ENCODE data around the gene CDKN1C.
A peak's percentile ranks its signal among the peaks of the same experiment; 100 is the strongest.

The CDKN1C gene

DNA sequence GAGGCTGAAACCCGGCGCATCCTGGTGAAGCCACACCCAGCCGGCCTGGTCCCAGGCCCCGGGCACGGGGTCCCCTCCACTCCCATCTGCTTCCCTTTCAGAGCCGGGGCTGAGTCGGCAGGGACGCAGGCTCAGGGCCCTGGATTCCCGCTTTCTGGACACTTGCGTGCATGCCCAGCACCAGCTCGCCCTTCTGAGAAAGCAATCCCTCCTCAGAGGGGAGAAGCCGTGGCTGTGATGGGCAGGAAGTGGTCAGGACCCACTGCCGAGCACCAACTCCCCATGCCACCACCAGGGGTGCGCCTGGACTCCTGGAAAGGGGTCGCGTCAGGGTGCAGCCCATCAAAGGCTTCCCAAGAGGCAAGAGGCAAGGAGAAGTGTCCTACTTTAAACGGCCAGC is 15.1 kb downstream of the CDKN1C start:
- Histone ChIP-seq H4K8ac (ENCODE audit: low read depth, low read length) (no peak overlapping the region), H2BK12ac (ENCODE audit: low read length) (no peak overlapping the region), H3K14ac (ENCODE audit: low read length) (no peak overlapping the region), H3K4ac (ENCODE audit: low read length) (peak overlapping the region; percentile 46), H3K27me3 (ENCODE audit: control insufficient read depth in 3 of 3, insufficient read depth in 3 of 3, low read depth in 1 of 3, low read length in 3 of 3) (peaks cover 3 to 46% (median 26%) of the 10 kb centered on the region in 3 experiments), H3K4me2 (ENCODE audit: insufficient read depth, low read length, poor library complexity, severe bottlenecking) (no peak overlapping the region), H2AK5ac (ENCODE audit: low read depth, low read length) (peak overlapping the region; percentile 99), H2AFZ (ENCODE audit: low read length) (no peak overlapping the region), H3K18ac (ENCODE audit: low read length) (peak overlapping the region; percentile 99), H2BK120ac (ENCODE audit: low read depth, low read length) (no peak overlapping the region), H3K23ac (ENCODE audit: low read depth, low read length, poor library complexity) (peak overlapping the region; percentile 52), H4K91ac (ENCODE audit: low read depth, low read length, poor library complexity) (no peak overlapping the region), H2BK5ac (ENCODE audit: low read length) (peak overlapping the region; percentile 44), H3K4me3 (ENCODE audit: low read length in 2 of 2) (no peak overlapping the region), H3K79me1 (ENCODE audit: low read depth, low read length) (no peaks in the 10 kb centered on the region), H3K4me1 (ENCODE audit: control insufficient read depth in 2 of 2, insufficient read depth in 1 of 2, low read depth in 1 of 2, low read length in 2 of 2) (peaks cover 24 to 36% of the 10 kb centered on the region in 2 donors), H3K27ac (replicated peaks; ENCODE audit: low read length) (no peak overlapping the region), H3K9me3 (replicated peaks in 1 of 2; ENCODE audit: control insufficient read depth in 2 of 2, insufficient read depth in 1 of 2, low read depth in 1 of 2, low read length in 2 of 2) (peaks cover 13 to 15% of the 10 kb centered on the region in 2 donors), H3K36me3 (replicated peaks in 1 of 2; ENCODE audit: control insufficient read depth in 2 of 2, insufficient read depth in 2 of 2, low read length in 2 of 2) (peaks cover 0 to 1% of the 10 kb centered on the region in 2 donors), H3K9ac (ENCODE audit: low read depth, low read length, poor library complexity) (no peak overlapping the region), H2BK15ac (ENCODE audit: low read length) (peak overlapping the region; percentile 100)
- no peak for DNase-seq (ENCODE audit: low spot score)
- no CpG with 5 or more reads among the region's 17 CpGs for WGBS, 2 donors (ENCODE audit: extremely low coverage in 2 of 2, insufficient read length in 2 of 2, insufficient replicate concordance in 1 of 2)

DNA sequence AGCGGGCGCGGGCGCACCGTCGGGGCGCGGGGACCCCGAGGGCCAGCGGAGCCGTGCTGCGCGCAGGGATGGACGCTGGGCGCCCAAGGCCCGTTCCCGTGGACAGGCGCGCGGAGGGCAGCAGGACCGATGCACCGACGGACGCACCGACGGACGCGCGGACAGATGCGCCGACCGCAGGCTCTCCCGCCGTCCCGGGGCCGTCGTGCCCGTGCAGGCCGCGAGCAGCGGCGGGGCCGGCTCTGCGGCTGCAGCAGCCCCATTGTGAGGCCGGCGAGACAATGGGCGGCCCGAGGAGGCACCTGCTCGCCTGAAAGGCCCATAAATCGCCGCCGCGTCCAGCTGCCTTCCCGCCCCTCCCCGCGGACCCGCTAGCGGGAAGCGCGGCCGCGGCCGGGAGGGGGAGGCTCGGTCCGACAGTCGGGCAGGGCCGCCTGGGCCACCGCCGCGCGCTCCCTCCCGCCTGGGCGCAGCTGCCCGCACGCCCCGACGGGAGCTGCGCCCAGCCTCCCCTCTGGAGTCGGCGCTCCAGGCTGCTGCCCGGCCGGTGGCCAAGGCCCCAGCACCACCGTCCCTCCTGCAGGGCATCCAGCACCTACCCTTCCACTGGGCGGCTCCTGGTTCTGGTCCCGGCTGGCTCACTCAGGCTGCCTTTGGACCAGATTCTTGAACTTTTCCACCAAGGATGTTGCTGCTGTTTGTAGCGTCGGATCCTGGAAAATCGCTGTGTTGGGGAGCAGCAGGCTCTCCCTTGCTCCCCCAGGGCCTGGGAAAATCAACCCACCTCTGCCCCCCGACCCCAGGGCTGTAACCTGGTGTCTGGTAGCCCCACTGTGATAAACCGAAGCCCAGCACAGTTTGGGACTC is 15.8 kb downstream of the CDKN1C start:
- peak overlapping the region; percentile 91 for H2BK120ac ChIP-seq (ENCODE audit: low read depth, low read length)
- H4K91ac ChIP-seq (ENCODE audit: low read depth, low read length, poor library complexity), result no peak overlapping the region
- H2AK5ac ChIP-seq (ENCODE audit: low read depth, low read length), result peak overlapping the region; percentile 99
- peak overlapping the region; percentile 44 for H2BK5ac ChIP-seq (ENCODE audit: low read length)
- no peaks in the 10 kb centered on the region for H3K79me1 ChIP-seq (ENCODE audit: low read depth, low read length)
- H2BK12ac ChIP-seq (ENCODE audit: low read length), result peak overlapping the region; percentile 97
- peaks cover 24 to 36% of the 10 kb centered on the region in 2 donors for H3K4me1 ChIP-seq (ENCODE audit: control insufficient read depth in 2 of 2, insufficient read depth in 1 of 2, low read depth in 1 of 2, low read length in 2 of 2)
- H2AFZ ChIP-seq (ENCODE audit: low read length), result peak overlapping the region; percentile 45
- no peak for DNase-seq (ENCODE audit: low spot score)
- WGBS, 2 donors (ENCODE audit: extremely low coverage in 2 of 2, insufficient read length in 2 of 2, insufficient replicate concordance in 1 of 2), result no CpG with 5 or more reads among the region's 90 CpGs
- H3K27me3 ChIP-seq (ENCODE audit: control insufficient read depth in 3 of 3, insufficient read depth in 3 of 3, low read depth in 1 of 3, low read length in 3 of 3), result peaks cover 3 to 47% (median 26%) of the 10 kb centered on the region in 3 experiments
- H3K4ac ChIP-seq (ENCODE audit: low read length), result peak overlapping the region; percentile 95
- peak overlapping the region; percentile 52 for H3K23ac ChIP-seq (ENCODE audit: low read depth, low read length, poor library complexity)
- peak overlapping the region; percentile 82 for H4K8ac ChIP-seq (ENCODE audit: low read depth, low read length)
- no peak overlapping the region for H3K27ac ChIP-seq (replicated peaks; ENCODE audit: low read length)
- no peak overlapping the region for H3K4me3 ChIP-seq (ENCODE audit: low read length in 2 of 2)
- H3K36me3 ChIP-seq (replicated peaks in 1 of 2; ENCODE audit: control insufficient read depth in 2 of 2, insufficient read depth in 2 of 2, low read length in 2 of 2), result no peaks in the 10 kb centered on the region
- peak overlapping the region; percentile 99 for H3K18ac ChIP-seq (ENCODE audit: low read length)
- peaks cover 8 to 10% of the 10 kb centered on the region in 2 donors for H3K9me3 ChIP-seq (replicated peaks in 1 of 2; ENCODE audit: control insufficient read depth in 2 of 2, insufficient read depth in 1 of 2, low read depth in 1 of 2, low read length in 2 of 2)
- H3K4me2 ChIP-seq (ENCODE audit: insufficient read depth, low read length, poor library complexity, severe bottlenecking), result peak overlapping the region; percentile 56
- H2BK15ac ChIP-seq (ENCODE audit: low read length), result peak overlapping the region; percentile 100
- peak overlapping the region; percentile 88 for H3K9ac ChIP-seq (ENCODE audit: low read depth, low read length, poor library complexity)
- peak overlapping the region; percentile 71 for H3K14ac ChIP-seq (ENCODE audit: low read length)

DNA sequence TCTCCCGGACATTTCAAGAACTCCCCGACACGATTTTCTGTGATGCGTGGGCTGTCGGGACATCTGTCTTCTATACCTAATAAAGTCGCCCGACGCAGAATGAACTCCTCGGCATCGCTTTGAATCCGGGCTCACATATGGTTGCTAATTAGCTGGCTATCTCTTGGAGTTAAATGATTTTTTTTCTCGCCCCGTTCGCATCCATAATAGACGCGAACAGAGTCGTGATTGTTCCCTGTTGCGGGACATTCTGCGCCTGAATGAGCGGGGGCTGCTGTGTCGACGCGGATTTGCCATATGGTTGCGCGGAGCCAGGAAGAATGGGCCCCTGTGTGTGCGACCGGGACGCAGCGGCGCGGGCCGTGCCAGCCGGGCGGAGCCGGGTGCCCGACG is 16.4 kb downstream of the CDKN1C start:
- H3K27ac ChIP-seq (replicated peaks; ENCODE audit: low read length), result peak overlapping the region; percentile 72
- H3K18ac ChIP-seq (ENCODE audit: low read length), result peak overlapping the region; percentile 99
- H2BK5ac ChIP-seq (ENCODE audit: low read length), result no peak overlapping the region
- H2BK15ac ChIP-seq (ENCODE audit: low read length), result peak overlapping the region; percentile 99
- no peak overlapping the region for H3K23ac ChIP-seq (ENCODE audit: low read depth, low read length, poor library complexity)
- H3K4me3 ChIP-seq (ENCODE audit: low read length in 2 of 2), result no peak overlapping the region
- no peaks in the 10 kb centered on the region for H3K36me3 ChIP-seq (replicated peaks in 1 of 2; ENCODE audit: control insufficient read depth in 2 of 2, insufficient read depth in 2 of 2, low read length in 2 of 2)
- no CpG with 5 or more reads among the region's 37 CpGs for WGBS, 2 donors (ENCODE audit: extremely low coverage in 2 of 2, insufficient read length in 2 of 2, insufficient replicate concordance in 1 of 2)
- H3K9me3 ChIP-seq (replicated peaks in 1 of 2; ENCODE audit: control insufficient read depth in 2 of 2, insufficient read depth in 1 of 2, low read depth in 1 of 2, low read length in 2 of 2), result peaks cover 5 to 6% of the 10 kb centered on the region in 2 donors
- peaks cover 3 to 54% (median 32%) of the 10 kb centered on the region in 3 experiments for H3K27me3 ChIP-seq (ENCODE audit: control insufficient read depth in 3 of 3, insufficient read depth in 3 of 3, low read depth in 1 of 3, low read length in 3 of 3)
- peak overlapping the region; percentile 84 for H2AK5ac ChIP-seq (ENCODE audit: low read depth, low read length)
- peak overlapping the region; percentile 91 for H2BK120ac ChIP-seq (ENCODE audit: low read depth, low read length)
- H3K9ac ChIP-seq (ENCODE audit: low read depth, low read length, poor library complexity), result peak overlapping the region; percentile 88
- peak overlapping the region; percentile 84 for H2BK12ac ChIP-seq (ENCODE audit: low read length)
- H3K4me2 ChIP-seq (ENCODE audit: insufficient read depth, low read length, poor library complexity, severe bottlenecking), result peak overlapping the region; percentile 56
- peak overlapping the region; percentile 71 for H3K14ac ChIP-seq (ENCODE audit: low read length)
- H4K8ac ChIP-seq (ENCODE audit: low read depth, low read length), result peak overlapping the region; percentile 82
- no peak for DNase-seq (ENCODE audit: low spot score)
- no peak overlapping the region for H4K91ac ChIP-seq (ENCODE audit: low read depth, low read length, poor library complexity)
- peaks cover 24 to 36% of the 10 kb centered on the region in 2 donors for H3K4me1 ChIP-seq (ENCODE audit: control insufficient read depth in 2 of 2, insufficient read depth in 1 of 2, low read depth in 1 of 2, low read length in 2 of 2)
- peak overlapping the region; percentile 77 for H2AFZ ChIP-seq (ENCODE audit: low read length)
- H3K4ac ChIP-seq (ENCODE audit: low read length), result peak overlapping the region; percentile 95
- peaks cover 1% of the 10 kb centered on the region for H3K79me1 ChIP-seq (ENCODE audit: low read depth, low read length)

DNA sequence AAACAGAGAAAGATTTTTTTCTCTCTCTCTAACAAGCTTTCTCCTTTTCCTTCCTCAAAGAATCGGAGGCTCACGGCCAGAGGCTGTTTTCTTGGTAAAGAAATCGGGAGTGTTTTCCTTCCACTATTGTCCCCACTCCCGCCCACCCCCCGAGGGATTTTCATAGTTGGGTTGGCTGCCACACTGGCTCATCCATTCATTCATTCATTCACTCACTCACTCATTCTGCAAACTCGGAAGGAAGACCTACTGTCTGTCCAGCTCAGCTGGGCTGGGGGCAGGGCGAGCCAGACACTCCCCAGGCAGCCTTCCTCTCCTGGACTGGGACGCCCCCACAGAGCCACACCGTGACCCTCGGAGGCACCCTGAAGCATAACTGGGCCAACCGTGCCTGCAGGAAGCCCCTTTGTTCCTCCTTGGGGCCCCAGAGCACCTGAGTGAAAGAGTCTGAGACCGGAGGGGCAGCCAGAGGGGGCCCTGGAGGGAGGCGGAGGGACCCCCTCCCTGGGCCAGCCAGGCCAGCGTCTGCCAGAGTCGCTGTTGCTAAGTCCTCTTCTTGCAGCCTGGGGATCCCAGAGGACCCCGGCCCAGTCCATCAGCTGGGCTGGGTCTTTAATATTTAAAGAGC is 17.0 kb downstream of the CDKN1C start:
- Histone ChIP-seq H2BK12ac (ENCODE audit: low read length) (peak overlapping the region; percentile 99), H3K79me1 (ENCODE audit: low read depth, low read length) (peaks cover 1% of the 10 kb centered on the region), H4K8ac (ENCODE audit: low read depth, low read length) (peak overlapping the region; percentile 65), H3K23ac (ENCODE audit: low read depth, low read length, poor library complexity) (peak overlapping the region; percentile 43), H3K9me3 (replicated peaks in 1 of 2; ENCODE audit: control insufficient read depth in 2 of 2, insufficient read depth in 1 of 2, low read depth in 1 of 2, low read length in 2 of 2) (peaks cover 5 to 6% of the 10 kb centered on the region in 2 donors), H3K36me3 (replicated peaks in 1 of 2; ENCODE audit: control insufficient read depth in 2 of 2, insufficient read depth in 2 of 2, low read length in 2 of 2) (no peaks in the 10 kb centered on the region), H3K18ac (ENCODE audit: low read length) (peak overlapping the region; percentile 99), H3K27ac (replicated peaks; ENCODE audit: low read length) (peak overlapping the region; percentile 72), H3K14ac (ENCODE audit: low read length) (peak overlapping the region; percentile 89), H3K27me3 (ENCODE audit: control insufficient read depth in 3 of 3, insufficient read depth in 3 of 3, low read depth in 1 of 3, low read length in 3 of 3) (peaks cover 3 to 54% (median 33%) of the 10 kb centered on the region in 3 experiments), H2BK120ac (ENCODE audit: low read depth, low read length) (peak overlapping the region; percentile 91), H3K4ac (ENCODE audit: low read length) (no peak overlapping the region), H3K9ac (ENCODE audit: low read depth, low read length, poor library complexity) (peak overlapping the region; percentile 21), H2BK15ac (ENCODE audit: low read length) (peak overlapping the region; percentile 99), H4K91ac (ENCODE audit: low read depth, low read length, poor library complexity) (peak overlapping the region; percentile 92), H2BK5ac (ENCODE audit: low read length) (no peak overlapping the region), H2AK5ac (ENCODE audit: low read depth, low read length) (peak overlapping the region; percentile 70), H2AFZ (ENCODE audit: low read length) (peak overlapping the region; percentile 77), H3K4me3 (ENCODE audit: low read length in 2 of 2) (peak overlapping the region in 1 of 2 donors; percentile 16), H3K4me2 (ENCODE audit: insufficient read depth, low read length, poor library complexity, severe bottlenecking) (peak overlapping the region; percentile 56), H3K4me1 (ENCODE audit: control insufficient read depth in 2 of 2, insufficient read depth in 1 of 2, low read depth in 1 of 2, low read length in 2 of 2) (peaks cover 24 to 36% of the 10 kb centered on the region in 2 donors)
- no CpG with 5 or more reads among the region's 16 CpGs for WGBS, 2 donors (ENCODE audit: extremely low coverage in 2 of 2, insufficient read length in 2 of 2, insufficient replicate concordance in 1 of 2)
- DNase-seq (ENCODE audit: low spot score), result no peak
